Neural progenitor cell (in vitro differentiated cells): Measurements from ENCODE around the gene ZIC4. TPM values are rescaled to one million over a fixed set of nuclear protein-coding genes. Genes with fewer than 3 reads are reported as not detected.

ENCODE experiments used
- DNase-seq: peaks from one replicate; pipeline ENCODE4 v3.0.0-alpha.2; 2016; ENCODE audit warnings: low spot score
- H2AFZ ChIP-seq: fragments of 200-600 bp; sonication (generic); replicated peaks from 2 replicates; pipeline ENCODE4 v1.6.1; 2016; ENCODE audit warnings: antibody characterized with exemption
- H3F3A ChIP-seq: fragments of 200-600 bp; sonication (generic); 2 replicates; pipeline ENCODE4 v1.6.1; 2016; ENCODE audit warnings: antibody characterized with exemption, low read depth
- H3K27ac ChIP-seq: fragments of 200-600 bp; sonication (generic); 2 replicates; pipeline ENCODE4 v1.5.1; 2016; ENCODE audit warnings: mild to moderate bottlenecking
- H3K27me3 ChIP-seq: fragments of 200-600 bp; sonication (generic); 2 replicates; pipeline ENCODE4 v1.6.1; 2016; ENCODE audit warnings: mild to moderate bottlenecking, moderate library complexity
- H3K36me3 ChIP-seq: fragments of 200-600 bp; sonication (generic); 2 replicates; pipeline ENCODE4 v1.5.1; 2016
- H3K4me1 ChIP-seq: fragments of 200-600 bp; sonication (generic); 2 replicates; pipeline ENCODE4 v1.6.1; 2016; ENCODE audit warnings: mixed run types
- H3K4me2 ChIP-seq: fragments of 200-600 bp; sonication (generic); 2 replicates; pipeline ENCODE4 v1.6.1; 2016
- H3K4me3 ChIP-seq: fragments of 200-600 bp; sonication (generic); 2 replicates; pipeline ENCODE4 v1.5.1; 2016
- H3K79me2 ChIP-seq: fragments of 200-600 bp; sonication (generic); 2 replicates; pipeline ENCODE4 v1.6.1; 2016; ENCODE audit warnings: low read depth
- H3K9ac ChIP-seq: fragments of 200-600 bp; sonication (generic); 2 replicates; pipeline ENCODE4 v1.6.1; 2016
- H3K9me3 ChIP-seq: fragments of 200-600 bp; sonication (generic); 2 replicates; pipeline ENCODE4 v1.5.1; 2016; ENCODE audit warnings: low read depth
- H4K20me1 ChIP-seq: fragments of 200-600 bp; sonication (generic); 2 replicates; pipeline ENCODE4 v1.6.1; 2016; ENCODE audit warnings: low read depth
- H3K27ac Mint-ChIP-seq: 3 replicates; pipeline ENCODE4 v1.8.0; 2021; ENCODE audit warnings: mixed read lengths
- H3K27me3 Mint-ChIP-seq: 2 replicates; pipeline ENCODE4 v1.8.0; 2022; ENCODE audit warnings: low read depth, mild to moderate bottlenecking, inconsistent platforms, moderate library complexity, mixed read lengths; ENCODE audit not compliant: insufficient read depth
- H3K36me3 Mint-ChIP-seq: 3 replicates; pipeline ENCODE4 v1.8.0; 2021; ENCODE audit warnings: mixed read lengths
- H3K4me1 Mint-ChIP-seq: 3 replicates; pipeline ENCODE4 v1.8.0; 2021; ENCODE audit warnings: mixed read lengths
- H3K4me3 Mint-ChIP-seq: 3 replicates; pipeline ENCODE4 v1.8.0; 2021; ENCODE audit warnings: mild to moderate bottlenecking, moderate library complexity, mixed read lengths
- H3K9me3 Mint-ChIP-seq: 3 replicates; pipeline ENCODE4 v1.8.0; 2020; ENCODE audit warnings: mixed read lengths
- EZH2 ChIP-seq: fragments of 200-600 bp; sonication (generic); IDR thresholded peaks from 2 replicates; pipeline ENCODE4 v1.6.1; 2017; ENCODE audit warnings: antibody characterized with exemption, mild to moderate bottlenecking, moderate library complexity
- EZH2phosphoT487 ChIP-seq: fragments of 200-600 bp; sonication (generic); IDR thresholded peaks from 2 replicates; pipeline ENCODE4 v1.6.1; 2017; ENCODE audit warnings: antibody characterized with exemption
- total RNA-seq: library from RNA; depleted of rRNA; stranded (reverse); fragments of >200 nt; gene quantifications from 2 replicates; pipeline ENCODE4 v1.2.3, GENCODE V29; 2015; ENCODE audit warnings: low replicate concordance
- TF ChIP-seq, protein P1 (sequence below): fragments of 200-600 bp; sonication (generic); IDR thresholded peaks from 2 replicates; pipeline ENCODE4 v1.5.1; 2017; ENCODE audit warnings: antibody characterized with exemption, mild to moderate bottlenecking

The ZIC4 gene
- total RNA-seq, 1 donor from 2014 or later = 0.64 TPM

DNA sequence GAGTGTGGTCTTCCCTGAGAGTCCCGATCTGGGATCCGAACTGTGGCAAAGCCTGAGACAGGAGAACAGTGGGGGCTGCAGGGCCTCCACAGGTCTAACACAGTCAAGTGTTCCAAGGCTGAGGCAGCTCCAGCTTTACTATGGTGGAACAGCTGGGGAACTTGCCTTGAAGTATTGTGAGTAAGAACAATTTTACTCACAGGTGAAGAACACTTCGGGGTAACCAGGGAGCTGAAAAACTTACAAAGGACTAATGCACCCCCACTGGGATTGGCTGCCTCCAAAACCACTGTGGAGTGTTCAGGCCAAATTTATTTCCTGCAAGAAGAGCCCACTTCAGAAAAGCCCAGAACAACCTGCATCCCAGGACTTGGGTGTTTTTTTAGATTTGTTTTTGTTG, 25.4 kb downstream of the ZIC4 start:
- TF ChIP-seq EZH2phosphoT487 (no peak), EZH2 (no peak)
- TF ChIP-seq, protein P1, sequence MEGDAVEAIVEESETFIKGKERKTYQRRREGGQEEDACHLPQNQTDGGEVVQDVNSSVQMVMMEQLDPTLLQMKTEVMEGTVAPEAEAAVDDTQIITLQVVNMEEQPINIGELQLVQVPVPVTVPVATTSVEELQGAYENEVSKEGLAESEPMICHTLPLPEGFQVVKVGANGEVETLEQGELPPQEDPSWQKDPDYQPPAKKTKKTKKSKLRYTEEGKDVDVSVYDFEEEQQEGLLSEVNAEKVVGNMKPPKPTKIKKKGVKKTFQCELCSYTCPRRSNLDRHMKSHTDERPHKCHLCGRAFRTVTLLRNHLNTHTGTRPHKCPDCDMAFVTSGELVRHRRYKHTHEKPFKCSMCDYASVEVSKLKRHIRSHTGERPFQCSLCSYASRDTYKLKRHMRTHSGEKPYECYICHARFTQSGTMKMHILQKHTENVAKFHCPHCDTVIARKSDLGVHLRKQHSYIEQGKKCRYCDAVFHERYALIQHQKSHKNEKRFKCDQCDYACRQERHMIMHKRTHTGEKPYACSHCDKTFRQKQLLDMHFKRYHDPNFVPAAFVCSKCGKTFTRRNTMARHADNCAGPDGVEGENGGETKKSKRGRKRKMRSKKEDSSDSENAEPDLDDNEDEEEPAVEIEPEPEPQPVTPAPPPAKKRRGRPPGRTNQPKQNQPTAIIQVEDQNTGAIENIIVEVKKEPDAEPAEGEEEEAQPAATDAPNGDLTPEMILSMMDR = no peak
- Histone ChIP-seq H2AFZ (no peak overlapping the region), H3K9ac (no peak overlapping the region), H3K4me1 (peaks cover 47% of the 10 kb centered on the region), H3K79me2 (no peaks in the 10 kb centered on the region), H4K20me1 (peaks cover 58% of the 10 kb centered on the region), H3K27me3 (peaks cover 100% of the 10 kb centered on the region), H3K27ac (no peak overlapping the region), H3K4me2 (peak overlapping the region; percentile 41), H3K4me3 (no peak overlapping the region), H3K9me3 (no peaks in the 10 kb centered on the region), H3F3A (peaks cover 69% of the 10 kb centered on the region), H3K36me3 (no peaks in the 10 kb centered on the region)
- Mint-ChIP-seq H3K9me3 (peaks cover 3% of the 10 kb centered on the region), H3K36me3 (peaks cover 21% of the 10 kb centered on the region), H3K4me1 (peaks cover 96% of the 10 kb centered on the region), H3K4me3 (peak overlapping the region; percentile 74), H3K27ac (peak overlapping the region; percentile 99), H3K27me3 (peaks cover 3% of the 10 kb centered on the region)
- no peak for DNase-seq

DNA sequence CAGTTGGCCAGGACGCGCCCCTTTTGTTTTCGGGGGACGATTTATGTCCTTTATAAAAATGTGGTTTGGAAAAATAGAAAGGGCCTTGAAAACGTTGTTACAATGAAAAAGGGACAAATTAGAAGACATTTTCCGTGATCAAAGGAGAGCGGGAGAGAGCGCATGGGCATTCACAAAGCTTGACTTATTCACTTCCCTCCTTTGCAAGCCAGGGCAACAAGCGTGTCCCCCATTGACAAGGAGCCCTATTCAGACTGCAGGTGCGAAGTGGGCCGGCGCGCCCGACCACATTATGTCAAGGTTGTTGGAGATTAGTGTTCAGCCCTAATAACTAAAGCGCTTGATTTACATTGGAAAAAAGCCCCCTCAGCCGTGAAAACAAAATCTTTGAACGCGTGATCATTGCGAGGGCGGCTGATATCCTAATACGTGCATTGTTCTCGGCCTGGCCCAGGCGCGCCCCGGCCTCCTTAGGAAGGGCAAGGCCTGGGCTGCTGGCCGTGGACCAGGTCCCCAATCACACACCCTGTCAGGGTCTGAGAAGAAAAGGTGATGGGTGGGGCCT, 25.9 kb downstream of the ZIC4 start:
- peaks cover 100% of the 10 kb centered on the region for H3K27me3 ChIP-seq
- H3K27ac ChIP-seq = no peak overlapping the region
- no peak for TF ChIP-seq EZH2
- TF ChIP-seq, protein P1 = no peak
- no peak for TF ChIP-seq EZH2phosphoT487
- no peaks in the 10 kb centered on the region for H3K79me2 ChIP-seq
- peak overlapping the region; percentile 99 for H3K27ac Mint-ChIP-seq
- H3K4me1 ChIP-seq = peaks cover 47% of the 10 kb centered on the region
- H3K4me3 ChIP-seq = no peak overlapping the region
- peaks cover 3% of the 10 kb centered on the region for H3K27me3 Mint-ChIP-seq
- DNase-seq = peak; percentile 57
- no peaks in the 10 kb centered on the region for H3K9me3 ChIP-seq
- no peak overlapping the region for H2AFZ ChIP-seq
- H3K4me2 ChIP-seq = peak overlapping the region; percentile 41
- H3K4me3 Mint-ChIP-seq = peak overlapping the region; percentile 74
- peaks cover 95% of the 10 kb centered on the region for H3K4me1 Mint-ChIP-seq
- no peak overlapping the region for H3K9ac ChIP-seq
- peaks cover 19% of the 10 kb centered on the region for H3K36me3 Mint-ChIP-seq
- H3K9me3 Mint-ChIP-seq = peaks cover 3% of the 10 kb centered on the region
- no peaks in the 10 kb centered on the region for H3K36me3 ChIP-seq
- H3F3A ChIP-seq = peaks cover 69% of the 10 kb centered on the region
- H4K20me1 ChIP-seq = peaks cover 59% of the 10 kb centered on the region

DNA sequence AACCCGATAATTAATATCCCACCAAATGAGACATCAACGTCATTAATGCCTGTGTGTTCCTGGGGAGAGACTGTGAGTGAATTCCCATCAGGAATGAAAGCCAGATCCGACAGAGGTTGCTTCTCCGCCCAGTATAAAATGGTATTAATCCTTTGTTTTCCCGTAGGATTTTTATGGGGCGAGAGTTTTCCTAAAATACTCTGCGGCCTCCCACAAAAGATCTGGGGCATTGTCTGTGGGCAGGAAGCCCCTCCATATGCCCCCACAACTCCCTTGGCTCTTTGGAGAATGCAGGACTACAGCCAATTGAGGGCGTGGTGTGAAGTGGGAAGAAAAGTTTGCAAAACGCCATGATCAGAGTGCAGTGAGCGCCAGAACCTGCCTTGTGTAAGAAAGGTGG, 26.7 kb downstream of the ZIC4 start:
- H3K27me3 Mint-ChIP-seq = peaks cover 2% of the 10 kb centered on the region
- no peak overlapping the region for H2AFZ ChIP-seq
- no peak for DNase-seq
- peaks cover 57% of the 10 kb centered on the region for H4K20me1 ChIP-seq
- peaks cover 3% of the 10 kb centered on the region for H3K9me3 Mint-ChIP-seq
- H3K36me3 ChIP-seq = no peaks in the 10 kb centered on the region
- peaks cover 95% of the 10 kb centered on the region for H3K4me1 Mint-ChIP-seq
- TF ChIP-seq EZH2phosphoT487 = peak; percentile 37
- TF ChIP-seq, protein P1 = no peak
- TF ChIP-seq EZH2 = peak; percentile 13
- H3K9me3 ChIP-seq = no peaks in the 10 kb centered on the region
- peaks cover 47% of the 10 kb centered on the region for H3K4me1 ChIP-seq
- H3K4me3 ChIP-seq = no peak overlapping the region
- H3K4me2 ChIP-seq = no peak overlapping the region
- no peak overlapping the region for H3K27ac ChIP-seq
- no peaks in the 10 kb centered on the region for H3K79me2 ChIP-seq
- H3K4me3 Mint-ChIP-seq = peak overlapping the region; percentile 65
- peaks cover 68% of the 10 kb centered on the region for H3F3A ChIP-seq
- H3K36me3 Mint-ChIP-seq = peaks cover 12% of the 10 kb centered on the region
- peak overlapping the region; percentile 99 for H3K27ac Mint-ChIP-seq
- H3K9ac ChIP-seq = no peak overlapping the region
- H3K27me3 ChIP-seq = peaks cover 100% of the 10 kb centered on the region
